Activated T-helper 1 cell treated with anti-CD3 and anti-CD28 coated beads, Interleukin-12 subunit alpha, Interleukin-12 subunit beta, Interleukin-2, Interleukin-4 antibody, amounts not matched to agents 30 ng/mL and 10 ng/mL and 1 ng/mL, durations not matched to agents 14 hours and 24 hours and 36 hours (primary cell): ENCODE results near the gene EXOC4. TPM values are rescaled to one million over a fixed set of nuclear protein-coding genes. Genes with fewer than 3 reads are reported as not detected.

Experiments used
- DNase-seq: peaks from one replicate; pipeline ENCODE4 v3.0.0; 2021; ENCODE audit warnings: low spot score
- H3K27ac Mint-ChIP-seq: one replicate; pipeline ENCODE4 v1.8.0; 2021; ENCODE audit warnings: mild to moderate bottlenecking, mixed read lengths
- H3K27me3 Mint-ChIP-seq: one replicate; pipeline ENCODE4 v1.8.0; 2022; ENCODE audit warnings: mild to moderate bottlenecking, moderate library complexity, mixed read lengths; ENCODE audit not compliant: insufficient read depth
- H3K36me3 Mint-ChIP-seq: one replicate; pipeline ENCODE4 v1.8.0; 2021; ENCODE audit warnings: low read depth, mixed read lengths
- H3K4me1 Mint-ChIP-seq: one replicate; pipeline ENCODE4 v1.8.0; 2021; ENCODE audit warnings: low read depth, mixed read lengths
- H3K4me3 Mint-ChIP-seq: one replicate; pipeline ENCODE4 v1.8.0; 2021; ENCODE audit warnings: mild to moderate bottlenecking, moderate library complexity, mixed read lengths
- H3K9me3 Mint-ChIP-seq: one replicate; pipeline ENCODE4 v1.8.0; 2021; ENCODE audit warnings: mixed read lengths
- intact Hi-C: fragments of 100-400 bp; cut with micrococcal nuclease; formaldehyde crosslinking; loops from one replicate; pipeline ENCODE4 v1.15.1; 2024
- total RNA-seq: library from RNA; stranded (reverse); gene quantifications from 2 replicates; pipeline ENCODE4 v1.2.3, GENCODE V29; 2022

The EXOC4 gene
- total RNA-seq, 1 donor from 2014 or later = 58.6 TPM

DNA sequence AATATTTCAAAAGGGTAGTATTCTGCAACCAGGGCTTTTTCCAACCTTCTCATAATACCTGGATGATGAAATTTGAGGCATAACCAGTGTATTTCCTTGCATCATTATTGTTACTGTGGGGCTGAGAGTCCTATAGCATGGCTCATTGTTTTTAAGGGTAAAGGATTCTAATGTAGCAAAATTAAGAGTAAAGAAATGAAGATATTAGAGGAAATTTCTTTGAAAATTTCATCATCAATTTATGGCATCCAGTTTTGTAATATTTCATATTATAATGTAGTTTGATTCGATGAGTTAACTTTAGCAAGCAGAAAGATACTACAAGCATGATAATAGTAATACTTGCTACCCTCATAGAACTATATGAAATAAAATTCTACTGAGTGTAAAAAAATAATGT lies 486.9 kb downstream of the EXOC4 start:
- Mint-ChIP-seq H3K27me3 (peaks cover 4% of the 10 kb centered on the region), H3K27ac (no peak overlapping the region), H3K9me3 (no peaks in the 10 kb centered on the region), H3K4me3 (no peak overlapping the region), H3K4me1 (no peaks in the 10 kb centered on the region), H3K36me3 (no peaks in the 10 kb centered on the region)
- DNase-seq = no peak
- intact Hi-C loops = no loop called here

DNA sequence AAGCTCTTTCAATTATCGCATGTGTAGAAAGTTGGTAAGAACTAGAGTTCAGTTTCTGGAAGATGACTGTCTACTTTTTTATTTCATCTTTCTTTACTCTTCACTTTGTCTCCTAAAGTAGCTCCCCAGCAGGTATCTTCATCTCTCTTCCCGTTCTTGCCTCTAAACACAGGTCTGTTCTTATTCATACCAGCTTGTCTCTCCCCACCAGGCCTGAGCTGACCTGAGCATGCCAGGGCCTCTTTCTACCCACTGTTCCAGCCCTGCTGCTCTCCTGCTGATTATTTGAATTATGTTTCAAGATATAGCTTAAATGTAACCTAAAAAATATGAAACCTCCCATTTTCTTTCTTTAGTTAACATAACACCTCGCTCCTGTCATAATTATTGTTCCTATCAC lies 488.2 kb downstream of the EXOC4 start:
- no peaks in the 10 kb centered on the region for H3K27me3 Mint-ChIP-seq
- no peak overlapping the region for H3K4me3 Mint-ChIP-seq
- no peak overlapping the region for H3K27ac Mint-ChIP-seq
- intact Hi-C loops = no loop called here
- DNase-seq = no peak
- no peaks in the 10 kb centered on the region for H3K9me3 Mint-ChIP-seq
- H3K4me1 Mint-ChIP-seq = no peaks in the 10 kb centered on the region
- no peaks in the 10 kb centered on the region for H3K36me3 Mint-ChIP-seq

DNA sequence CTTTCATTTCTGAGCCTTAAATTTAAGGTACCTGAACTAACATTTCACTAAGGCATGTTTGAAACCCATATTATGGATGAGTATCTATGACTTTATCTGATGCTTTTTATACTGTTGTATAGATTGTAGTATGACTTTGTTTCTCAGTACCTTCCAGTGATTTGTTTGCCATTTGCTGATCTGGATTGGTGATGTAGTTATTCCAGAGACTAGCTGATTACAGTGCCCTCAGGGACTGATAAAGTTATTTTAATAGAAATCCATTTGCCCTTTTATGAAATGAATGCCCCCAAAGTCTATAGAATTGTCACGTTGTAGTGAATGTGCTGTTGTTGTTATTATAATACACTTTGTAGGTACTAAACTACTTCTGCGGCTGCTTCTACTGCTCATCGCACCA lies 488.8 kb downstream of the EXOC4 start:
- Mint-ChIP-seq H3K9me3 (no peaks in the 10 kb centered on the region), H3K27me3 (no peaks in the 10 kb centered on the region), H3K36me3 (no peaks in the 10 kb centered on the region), H3K4me3 (no peak overlapping the region), H3K4me1 (no peaks in the 10 kb centered on the region), H3K27ac (no peak overlapping the region)
- intact Hi-C loops = no loop called here
- DNase-seq = no peak

DNA sequence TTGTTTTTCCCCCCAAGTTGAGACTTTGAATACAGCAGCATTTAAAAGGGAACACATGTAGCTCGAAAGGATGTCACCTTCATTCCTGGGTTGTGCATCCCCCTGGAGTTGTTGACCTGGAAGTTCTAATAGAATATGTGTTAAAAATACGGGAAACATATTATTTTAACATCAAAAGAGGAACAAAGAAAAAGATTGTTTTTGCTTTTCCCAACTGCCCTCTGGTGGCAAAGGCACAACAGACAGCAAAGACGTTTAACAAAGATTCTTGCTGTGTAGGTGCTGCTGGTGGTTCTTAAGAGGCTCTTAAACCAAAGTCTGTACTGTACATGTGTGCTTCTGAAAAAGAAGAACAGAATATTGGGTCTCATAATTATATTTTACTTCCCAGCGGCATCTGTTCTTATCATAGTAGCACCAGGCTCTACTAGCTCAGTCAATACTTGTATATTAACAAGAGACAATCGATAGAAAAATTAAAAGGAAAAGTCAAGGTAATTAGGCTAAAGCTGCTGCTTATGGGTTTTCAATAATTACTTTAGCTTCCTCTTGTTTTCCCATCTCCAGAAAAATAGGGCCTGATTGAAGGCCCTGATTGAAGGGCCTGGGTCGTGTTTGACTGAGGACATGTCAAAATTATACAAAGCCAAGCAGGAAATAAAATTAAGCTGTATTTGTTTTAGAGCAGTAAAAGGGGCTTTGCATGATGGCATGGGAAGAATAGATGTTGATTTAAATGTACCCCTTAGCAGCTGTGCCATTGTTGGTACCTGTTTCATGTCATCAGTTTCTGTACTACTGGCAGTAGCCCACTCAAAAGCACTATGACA lies 490.0 kb downstream of the EXOC4 start:
- no peak overlapping the region for H3K27ac Mint-ChIP-seq
- H3K9me3 Mint-ChIP-seq = no peaks in the 10 kb centered on the region
- no peaks in the 10 kb centered on the region for H3K36me3 Mint-ChIP-seq
- H3K4me1 Mint-ChIP-seq = no peaks in the 10 kb centered on the region
- intact Hi-C loops = no loop called here
- no peak for DNase-seq
- H3K4me3 Mint-ChIP-seq = no peak overlapping the region
- no peaks in the 10 kb centered on the region for H3K27me3 Mint-ChIP-seq

DNA sequence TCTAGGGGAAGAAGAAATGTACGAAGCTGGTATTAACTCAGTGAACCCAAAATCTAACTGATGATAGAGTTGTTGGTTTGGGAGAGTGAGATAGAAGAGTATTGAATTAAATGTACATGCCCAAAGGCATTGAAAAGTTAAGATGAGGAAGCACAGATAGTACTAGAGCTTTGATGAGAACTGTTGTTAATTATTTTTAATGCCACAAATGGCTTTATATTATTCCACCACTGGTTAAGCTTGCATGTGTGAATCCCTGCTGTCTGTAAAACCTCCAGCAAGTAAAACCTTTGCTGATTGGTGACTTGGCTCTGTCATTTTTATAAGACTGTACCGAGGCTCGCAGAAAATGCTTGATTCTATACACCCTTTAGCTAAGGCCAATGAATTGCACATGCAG lies 491.6 kb downstream of the EXOC4 start:
- Mint-ChIP-seq H3K27me3 (no peaks in the 10 kb centered on the region), H3K4me3 (no peak overlapping the region), H3K9me3 (no peaks in the 10 kb centered on the region), H3K4me1 (no peaks in the 10 kb centered on the region), H3K36me3 (no peaks in the 10 kb centered on the region), H3K27ac (no peak overlapping the region)
- intact Hi-C loops = no loop called here
- DNase-seq = no peak

DNA sequence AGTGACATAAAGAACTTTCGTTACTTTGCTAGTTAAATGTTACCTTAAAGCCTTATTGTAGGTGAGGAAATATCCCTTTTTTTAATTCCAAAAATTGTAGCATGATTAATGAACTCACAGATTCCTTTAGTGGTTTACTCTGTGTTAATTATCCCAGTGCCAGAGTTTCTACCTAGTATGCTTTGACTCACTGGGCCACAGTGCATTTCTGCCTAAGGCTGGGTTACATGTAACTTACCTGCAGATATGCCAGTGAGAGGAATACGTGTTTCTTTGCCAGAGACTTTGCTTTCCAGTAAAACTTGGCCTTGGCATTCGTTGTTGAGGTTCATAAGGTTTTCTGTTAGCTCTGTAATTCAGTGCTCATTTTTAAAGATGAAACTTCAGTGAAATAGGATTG lies 493.4 kb downstream of the EXOC4 start:
- intact Hi-C loops = no loop called here
- no peaks in the 10 kb centered on the region for H3K9me3 Mint-ChIP-seq
- H3K27me3 Mint-ChIP-seq = no peaks in the 10 kb centered on the region
- no peak overlapping the region for H3K4me3 Mint-ChIP-seq
- H3K4me1 Mint-ChIP-seq = no peaks in the 10 kb centered on the region
- H3K27ac Mint-ChIP-seq = no peak overlapping the region
- DNase-seq = no peak
- H3K36me3 Mint-ChIP-seq = no peaks in the 10 kb centered on the region

DNA sequence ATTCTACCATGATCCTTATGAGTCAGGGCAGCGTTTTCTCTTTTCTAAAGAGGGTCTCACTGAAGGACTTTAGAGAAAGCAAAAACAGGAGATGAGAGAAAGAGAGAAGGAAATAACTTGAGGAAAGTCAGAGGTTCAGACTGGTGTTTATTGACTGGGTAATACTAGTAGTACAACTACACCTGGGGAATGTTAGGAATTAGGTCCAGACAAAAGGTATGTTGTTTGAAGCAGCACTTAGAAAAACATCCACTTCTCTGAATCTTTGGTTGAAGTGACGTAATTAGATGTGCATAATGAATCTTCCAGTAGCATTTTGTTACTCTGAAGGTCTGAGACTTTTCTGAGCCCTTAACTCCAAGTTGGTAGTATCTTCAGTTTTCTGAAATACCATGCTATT lies 494.0 kb downstream of the EXOC4 start:
- intact Hi-C loops = no loop called here
- Mint-ChIP-seq H3K36me3 (no peaks in the 10 kb centered on the region), H3K4me3 (no peak overlapping the region), H3K27ac (no peak overlapping the region), H3K27me3 (no peaks in the 10 kb centered on the region), H3K9me3 (no peaks in the 10 kb centered on the region), H3K4me1 (no peaks in the 10 kb centered on the region)
- no peak for DNase-seq

DNA sequence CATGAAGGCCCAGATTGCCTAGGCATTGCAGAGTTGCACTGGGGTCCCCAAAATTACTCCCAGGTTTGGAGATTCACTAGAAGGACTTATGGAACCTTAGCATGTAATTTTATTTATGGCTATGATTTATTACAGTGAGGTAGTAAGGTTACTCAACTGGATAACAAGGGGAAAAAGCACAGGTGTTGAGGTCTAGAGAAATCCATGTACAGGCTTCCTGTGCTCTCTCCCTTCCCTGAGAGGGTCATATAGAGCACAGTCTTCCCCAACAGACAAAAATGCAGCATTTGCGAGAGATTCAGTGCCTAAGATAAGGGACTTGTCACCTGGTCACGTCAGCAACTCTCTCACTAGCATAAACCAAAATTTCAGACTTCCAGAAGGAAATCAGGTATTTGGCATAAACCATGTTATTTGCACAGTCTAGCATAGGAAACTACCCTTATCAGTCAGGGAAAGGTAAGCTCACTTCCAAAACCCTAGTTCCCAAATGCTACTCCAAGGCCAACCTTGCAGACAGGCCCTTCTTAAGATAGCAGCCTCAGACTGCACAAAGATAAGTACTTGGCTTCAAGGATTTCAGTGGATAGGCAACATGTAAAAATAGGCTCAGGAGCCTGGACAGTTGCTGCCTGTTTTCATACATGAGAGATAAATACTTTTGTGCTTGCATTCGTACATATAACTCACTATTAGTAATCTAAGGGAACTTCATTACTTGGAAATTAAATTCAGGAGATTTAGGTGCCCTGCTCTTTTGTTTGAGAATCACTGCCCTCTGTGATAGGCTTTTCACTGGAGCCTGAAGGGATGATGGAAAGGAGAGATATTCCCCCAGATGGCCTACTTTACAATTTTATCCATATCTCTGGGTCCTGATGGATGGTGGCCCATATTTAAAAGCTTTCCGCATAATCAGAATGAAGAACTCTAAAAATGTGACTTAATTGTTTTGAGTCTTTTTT lies 495.8 kb downstream of the EXOC4 start:
- H3K4me3 Mint-ChIP-seq = no peak overlapping the region
- H3K9me3 Mint-ChIP-seq = no peaks in the 10 kb centered on the region
- no peaks in the 10 kb centered on the region for H3K27me3 Mint-ChIP-seq
- DNase-seq = no peak
- intact Hi-C loops = no loop called here
- no peaks in the 10 kb centered on the region for H3K36me3 Mint-ChIP-seq
- H3K27ac Mint-ChIP-seq = no peak overlapping the region
- H3K4me1 Mint-ChIP-seq = no peaks in the 10 kb centered on the region

DNA sequence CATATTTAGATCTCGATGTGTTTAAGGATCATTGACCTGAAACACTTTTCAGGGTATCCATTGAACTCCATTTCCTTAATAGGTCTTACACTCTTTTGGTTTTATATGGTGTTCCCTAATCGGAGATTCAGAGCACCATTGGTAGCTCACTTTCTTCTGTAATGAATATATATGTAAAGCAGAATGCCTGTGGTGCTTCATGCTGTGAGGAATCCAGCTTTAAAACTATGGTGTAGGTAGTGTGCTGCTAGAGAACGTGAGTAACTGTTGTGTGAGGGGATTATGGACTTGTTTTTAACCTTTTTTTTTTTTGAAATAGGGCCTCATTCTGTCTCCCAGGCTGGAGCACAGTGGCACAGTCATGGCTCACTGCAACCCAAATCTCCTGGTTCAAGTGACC lies 497.4 kb downstream of the EXOC4 start:
- intact Hi-C loops = no loop called here
- no peak for DNase-seq
- no peak overlapping the region for H3K27ac Mint-ChIP-seq
- H3K9me3 Mint-ChIP-seq = no peaks in the 10 kb centered on the region
- H3K4me1 Mint-ChIP-seq = no peaks in the 10 kb centered on the region
- no peaks in the 10 kb centered on the region for H3K36me3 Mint-ChIP-seq
- H3K4me3 Mint-ChIP-seq = no peak overlapping the region
- H3K27me3 Mint-ChIP-seq = no peaks in the 10 kb centered on the region

DNA sequence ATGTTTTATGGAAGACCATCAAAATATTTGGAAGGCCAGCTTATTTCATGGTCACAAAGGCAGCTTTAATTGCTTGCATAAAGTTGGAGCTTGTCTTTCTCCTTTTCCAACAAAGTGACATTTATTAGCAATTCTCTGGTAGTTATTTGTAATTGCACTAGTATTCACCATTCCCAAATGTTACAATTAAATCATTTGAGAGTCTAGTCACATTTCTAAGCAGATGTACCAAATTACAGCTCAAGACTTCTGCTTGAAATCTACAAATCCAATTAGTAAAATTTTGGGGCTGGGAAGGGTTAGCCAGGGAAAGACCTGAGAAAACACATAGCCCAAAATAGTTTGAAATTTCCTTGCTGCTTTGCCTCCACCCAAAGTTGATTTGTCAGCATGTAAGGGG lies 498.2 kb downstream of the EXOC4 start:
- intact Hi-C loops = no loop called here
- no peak overlapping the region for H3K4me3 Mint-ChIP-seq
- H3K4me1 Mint-ChIP-seq = no peaks in the 10 kb centered on the region
- no peaks in the 10 kb centered on the region for H3K36me3 Mint-ChIP-seq
- no peaks in the 10 kb centered on the region for H3K27me3 Mint-ChIP-seq
- no peaks in the 10 kb centered on the region for H3K9me3 Mint-ChIP-seq
- no peak overlapping the region for H3K27ac Mint-ChIP-seq
- no peak for DNase-seq

DNA sequence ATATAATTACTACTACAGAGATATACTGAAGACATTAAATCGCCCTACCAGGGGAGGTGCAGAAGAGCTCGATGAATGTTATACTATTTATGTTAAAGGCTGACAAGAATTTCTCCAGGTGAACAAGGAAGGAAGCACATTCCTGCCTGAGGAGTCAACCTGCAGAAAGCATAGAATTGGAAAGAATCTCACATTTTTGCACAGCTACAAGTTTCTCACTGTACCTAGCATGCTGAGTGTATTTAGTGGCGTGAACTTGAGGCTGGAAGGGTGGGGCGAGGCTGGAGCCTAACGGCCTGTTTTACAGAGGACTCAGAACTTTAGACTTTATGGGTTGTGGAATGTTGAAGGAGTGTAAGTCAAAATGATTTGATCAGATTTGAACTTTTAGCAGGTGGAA lies 500.6 kb downstream of the EXOC4 start:
- no peak overlapping the region for H3K27ac Mint-ChIP-seq
- H3K9me3 Mint-ChIP-seq = no peaks in the 10 kb centered on the region
- H3K27me3 Mint-ChIP-seq = no peaks in the 10 kb centered on the region

DNA sequence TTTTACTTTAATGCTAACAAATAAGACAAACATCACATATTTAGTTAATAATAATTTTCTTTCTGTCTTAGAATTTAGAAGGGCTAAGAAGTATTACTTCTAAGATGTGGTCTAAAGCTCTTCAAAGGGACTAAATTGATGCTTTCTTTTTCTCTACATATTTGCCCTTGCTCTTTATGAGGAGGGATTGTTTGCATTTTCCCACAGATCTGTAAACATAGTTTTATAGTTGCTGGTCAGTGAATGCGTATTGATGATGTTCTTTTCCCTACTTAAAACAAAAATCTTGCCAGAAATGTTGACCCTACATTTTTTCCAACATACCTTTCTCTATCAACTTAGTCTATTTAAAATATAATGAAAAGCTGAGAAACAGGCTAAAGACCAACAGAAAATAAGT lies 501.8 kb downstream of the EXOC4 start:
- Mint-ChIP-seq H3K27me3 (no peaks in the 10 kb centered on the region), H3K27ac (no peak overlapping the region), H3K9me3 (no peaks in the 10 kb centered on the region), H3K36me3 (no peaks in the 10 kb centered on the region), H3K4me1 (no peaks in the 10 kb centered on the region), H3K4me3 (no peak overlapping the region)
- DNase-seq = no peak
- intact Hi-C loops = no loop called here

More for the DNA sequence above, 500.6 kb downstream of the EXOC4 start:
- Mint-ChIP-seq H3K36me3 (no peaks in the 10 kb centered on the region), H3K4me1 (no peaks in the 10 kb centered on the region), H3K4me3 (no peak overlapping the region)
- DNase-seq = no peak
- intact Hi-C loops = no loop called here

DNA sequence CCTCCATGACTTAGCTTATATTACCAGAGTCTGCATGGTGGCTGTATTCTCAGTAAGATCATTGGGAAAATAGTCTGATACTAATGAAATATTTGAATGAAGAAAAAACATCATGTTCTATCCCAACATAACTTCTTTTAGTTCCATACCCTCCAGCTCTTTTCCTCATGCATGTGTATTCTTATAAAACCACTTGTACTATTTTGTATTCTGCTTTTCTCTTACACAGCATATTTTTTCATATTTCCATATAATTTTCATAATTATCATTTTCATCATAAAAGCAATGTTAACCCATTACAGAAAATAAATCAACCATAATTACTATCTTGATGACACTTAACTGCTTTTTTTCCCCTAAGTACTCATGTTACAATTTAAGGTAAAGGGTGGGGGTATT lies 503.0 kb downstream of the EXOC4 start:
- Mint-ChIP-seq H3K27me3 (no peaks in the 10 kb centered on the region), H3K36me3 (no peaks in the 10 kb centered on the region), H3K27ac (no peak overlapping the region), H3K4me3 (no peak overlapping the region), H3K4me1 (no peaks in the 10 kb centered on the region), H3K9me3 (no peaks in the 10 kb centered on the region)
- DNase-seq = no peak
- intact Hi-C loops = no loop called here
